Measurements from ENCODE around the gene CHMP4B.

The CHMP4B gene

GRCh38 chr20:33862709-33863403 is 51.7 kb downstream of the CHMP4B start:
- Histone ChIP-seq H3K27ac (no peak overlapping the region), H3K27me3 (replicated peaks) (no peaks in the 10 kb centered on the region), H3K4me3 (ENCODE audit: low read depth, low read length) (peak overlapping the region; percentile 34), H3K36me3 (replicated peaks) (no peaks in the 10 kb centered on the region)
- DNase-seq = peak; percentile 65
- peak; percentile 74 for TF ChIP-seq CTCF (IDR thresholded peaks at IDR 0.05; ENCODE audit: low read depth, low read length, missing control alignments)
- in situ Hi-C loops (cut with HindIII; ENCODE audit: low pct_ligation_motif_present, low sequenced_read_pairs) = no loop called here

GRCh38 chr20:33863440-33864323 is 52.5 kb downstream of the CHMP4B start:
- H3K36me3 ChIP-seq (replicated peaks) = no peaks in the 10 kb centered on the region
- H3K27me3 ChIP-seq (replicated peaks) = no peaks in the 10 kb centered on the region
- TF ChIP-seq CTCF (IDR thresholded peaks at IDR 0.05; ENCODE audit: low read depth, low read length, missing control alignments) = no peak
- H3K4me3 ChIP-seq (ENCODE audit: low read depth, low read length) = no peak overlapping the region
- H3K27ac ChIP-seq = no peak overlapping the region
- in situ Hi-C loops (cut with HindIII; ENCODE audit: low pct_ligation_motif_present, low sequenced_read_pairs) = no loop called here
- no peak for DNase-seq

- Histone ChIP-seq H3K4me3 (ENCODE audit: low read depth, low read length) (no peak overlapping the region), H3K27ac (no peak overlapping the region), H3K36me3 (replicated peaks) (no peaks in the 10 kb centered on the region), H3K27me3 (replicated peaks) (no peaks in the 10 kb centered on the region)
- DNase-seq = no peak
- TF ChIP-seq CTCF (IDR thresholded peaks at IDR 0.05; ENCODE audit: low read depth, low read length, missing control alignments) = no peak
- in situ Hi-C loops (cut with HindIII; ENCODE audit: low pct_ligation_motif_present, low sequenced_read_pairs) = no loop called here
Observed at GRCh38 chr20:33864324-33864963, 53.3 kb downstream of the CHMP4B start.

- in situ Hi-C loops (cut with HindIII; ENCODE audit: low pct_ligation_motif_present, low sequenced_read_pairs) = no loop called here
- H3K4me3 ChIP-seq (ENCODE audit: low read depth, low read length) = no peak overlapping the region
- H3K36me3 ChIP-seq (replicated peaks) = no peaks in the 10 kb centered on the region
- no peak overlapping the region for H3K27ac ChIP-seq
- H3K27me3 ChIP-seq (replicated peaks) = no peaks in the 10 kb centered on the region
- no peak for TF ChIP-seq CTCF (IDR thresholded peaks at IDR 0.05; ENCODE audit: low read depth, low read length, missing control alignments)
- no peak for DNase-seq
Observed at GRCh38 chr20:33865761-33866370, 54.7 kb downstream of the CHMP4B start.

- no peak for TF ChIP-seq CTCF (IDR thresholded peaks at IDR 0.05; ENCODE audit: low read depth, low read length, missing control alignments)
Observed at GRCh38 chr20:33866398-33867100, 55.4 kb downstream of the CHMP4B start.

More at GRCh38 chr20:33866398-33867100, 55.4 kb downstream of the CHMP4B start:
- Histone ChIP-seq H3K27ac (no peak overlapping the region), H3K27me3 (replicated peaks) (no peaks in the 10 kb centered on the region), H3K4me3 (ENCODE audit: low read depth, low read length) (no peak overlapping the region), H3K36me3 (replicated peaks) (no peaks in the 10 kb centered on the region)
- peak; percentile 5 for DNase-seq
- in situ Hi-C loops (cut with HindIII; ENCODE audit: low pct_ligation_motif_present, low sequenced_read_pairs) = no loop called here
